Peyer's patch (tissue), 4 donors: ENCODE results near the gene SWAP70. TPM values are rescaled to one million over a fixed set of nuclear protein-coding genes. Genes with fewer than 3 reads are reported as not detected.
A peak's percentile ranks its signal among the peaks of the same experiment; 100 is the strongest.

Source experiments
- DNase-seq, 3 donors: peaks; one replicate each; pipeline ENCODE4 v3.0.0-alpha.2; 2017 to 2019
- H3K27ac ChIP-seq, 4 donors: fragments of 200-600 bp; sonication (generic); one replicate each; pipeline ENCODE4 v1.5.1; 2016 to 2019
- H3K27me3 ChIP-seq, 2 donors: fragments of 200-600 bp; sonication (generic); one replicate each; pipeline ENCODE4 v1.5.1; 2019
- H3K36me3 ChIP-seq, 3 donors: fragments of 200-600 bp; sonication (generic); one replicate each; pipeline ENCODE4 v1.5.1; 2016 to 2019
- H3K4me1 ChIP-seq, 4 donors: fragments of 200-600 bp; sonication (generic); one replicate each; pipeline ENCODE4 v1.5.1; 2016 to 2019
- H3K4me3 ChIP-seq, 4 donors: fragments of 200-600 bp; sonication (generic); 1 replicate in 3 of 4; 2 replicates in 1 of 4; pipeline ENCODE4 v1.5.1; 2016 to 2019; ENCODE audit warnings: mild to moderate bottlenecking in 1 of 4
- H3K9me3 ChIP-seq, 4 donors: fragments of 200-600 bp; sonication (generic); one replicate each; pipeline ENCODE4 v1.5.1; 2016 to 2019; ENCODE audit warnings: mild to moderate bottlenecking in 1 of 4
- CTCF ChIP-seq, 6 experiments: fragments of 450-650 bp in 4 of 6; fragments of 200-600 bp in 2 of 6; sonication (generic) in 1 of 6; IDR thresholded peaks; one replicate each; pipeline ENCODE4 v1.5.1; 2017 to 2019; ENCODE audit warnings: antibody characterized with exemption in 6 of 6, mild to moderate bottlenecking in 3 of 6, moderate library complexity in 1 of 6
- POLR2A ChIP-seq, 2 donors: fragments of 450-650 bp; IDR thresholded peaks; one replicate each; pipeline ENCODE4 v1.5.1; 2017; ENCODE audit warnings: antibody characterized with exemption in 2 of 2, mild to moderate bottlenecking in 2 of 2, moderate library complexity in 2 of 2
- total RNA-seq, 4 donors: library from RNA; depleted of rRNA; stranded (reverse); fragments of >200 nt; gene quantifications; one replicate each; pipeline ENCODE4 v1.1.0, GENCODE V29; 2016

Gene SWAP70
- total RNA-seq, 4 donors from 2014 or later: 16.8 to 62.7 (median 26.1) TPM

- no peaks in the 10 kb centered on the region for H3K4me1 ChIP-seq
Measured at GRCh38 chr11:9672918-9673317, 9.0 kb downstream of the SWAP70 start.

GRCh38 chr11:9675691-9676090, 11.8 kb downstream of the SWAP70 start:
- Histone ChIP-seq H3K27ac (peak overlapping the region in 1 of 4 donors; percentile 61), H3K36me3 (no peaks in the 10 kb centered on the region), H3K27me3 (no peaks in the 10 kb centered on the region), H3K4me1 (no peaks in the 10 kb centered on the region), H3K4me3 (no peak overlapping the region), H3K9me3 (no peaks in the 10 kb centered on the region)
- no peak for TF ChIP-seq POLR2A (IDR thresholded peaks at IDR 0.05)
- no peak for TF ChIP-seq CTCF (IDR thresholded peaks at IDR 0.05)
- no peak for DNase-seq

More at GRCh38 chr11:9672918-9673317, 9.0 kb downstream of the SWAP70 start:
- DNase-seq: no peak
- H3K27me3 ChIP-seq: no peaks in the 10 kb centered on the region
- H3K36me3 ChIP-seq: no peaks in the 10 kb centered on the region
- TF ChIP-seq POLR2A (IDR thresholded peaks at IDR 0.05) (no peak), CTCF (IDR thresholded peaks at IDR 0.05) (no peak)
- H3K9me3 ChIP-seq: no peaks in the 10 kb centered on the region
- H3K27ac ChIP-seq: peak overlapping the region in 1 of 4 donors; percentile 12
- H3K4me3 ChIP-seq: no peak overlapping the region

GRCh38 chr11:9677951-9678350, 14.1 kb downstream of the SWAP70 start:
- Histone ChIP-seq H3K27me3 (no peaks in the 10 kb centered on the region), H3K9me3 (no peaks in the 10 kb centered on the region), H3K4me1 (peaks cover 0 to 4% (median 0%) of the 10 kb centered on the region in 4 donors), H3K27ac (peak overlapping the region in 1 of 4 donors; percentile 7), H3K4me3 (no peak overlapping the region), H3K36me3 (no peaks in the 10 kb centered on the region)
- DNase-seq: no peak
- TF ChIP-seq CTCF (IDR thresholded peaks at IDR 0.05) (no peak), POLR2A (IDR thresholded peaks at IDR 0.05) (no peak)

GRCh38 chr11:9678576-9678975, 14.7 kb downstream of the SWAP70 start:
- peaks cover 0 to 6% (median 0%) of the 10 kb centered on the region in 4 donors for H3K4me1 ChIP-seq
- TF ChIP-seq POLR2A (IDR thresholded peaks at IDR 0.05) (no peak), CTCF (IDR thresholded peaks at IDR 0.05) (no peak)

GRCh38 chr11:9680028-9680427, 16.2 kb downstream of the SWAP70 start:
- TF ChIP-seq CTCF (IDR thresholded peaks at IDR 0.05): no peak
- TF ChIP-seq POLR2A (IDR thresholded peaks at IDR 0.05): no peak
- peak overlapping the region in 1 of 4 donors; percentile 69 for H3K27ac ChIP-seq
- DNase-seq: no peak

More at GRCh38 chr11:9678576-9678975, 14.7 kb downstream of the SWAP70 start:
- Histone ChIP-seq H3K4me3 (no peak overlapping the region), H3K36me3 (no peaks in the 10 kb centered on the region), H3K27ac (peak overlapping the region in 1 of 4 donors; percentile 47), H3K27me3 (no peaks in the 10 kb centered on the region), H3K9me3 (no peaks in the 10 kb centered on the region)
- no peak for DNase-seq

More at GRCh38 chr11:9680028-9680427, 16.2 kb downstream of the SWAP70 start:
- no peaks in the 10 kb centered on the region for H3K27me3 ChIP-seq
- H3K9me3 ChIP-seq: no peaks in the 10 kb centered on the region
- peaks cover 0 to 6% (median 0%) of the 10 kb centered on the region in 4 donors for H3K4me1 ChIP-seq
- no peak overlapping the region for H3K4me3 ChIP-seq
- no peaks in the 10 kb centered on the region for H3K36me3 ChIP-seq
